ENCODE results near the gene B3GALNT2.
A peak's percentile ranks its signal among the peaks of the same experiment; 100 is the strongest.
"Not testable (repeated sequence)": the region's sequence is repeated elsewhere in the genome, so short reads cannot be mapped to it uniquely, and the experiment has no call there.

The B3GALNT2 gene

GRCh38 chr1:235504122-235504493 lies at the start of gene B3GALNT2:
B3GALNT2 (minus strand) TSS chr1:235504452; CDS start chr1:235504252, 200 bp downstream.
- no peak for DNase-seq

GRCh38 chr1:235553112-235553551 lies 48.9 kb upstream of the B3GALNT2 start:
- no peak for DNase-seq

GRCh38 chr1:235552146-235552716 lies 48.0 kb upstream of the B3GALNT2 start:
- no peak for DNase-seq

- no peak for DNase-seq
Measured at GRCh38 chr1:235549351-235550139, 45.3 kb upstream of the B3GALNT2 start.

- DNase-seq, result not testable (repeated sequence)
Measured at GRCh38 chr1:235546369-235547155, 42.3 kb upstream of the B3GALNT2 start.

GRCh38 chr1:235545292-235545930 lies 41.2 kb upstream of the B3GALNT2 start:
- no peak for DNase-seq

- DNase-seq, result not testable (repeated sequence)
Measured at GRCh38 chr1:235542845-235543244, 38.6 kb upstream of the B3GALNT2 start.

- DNase-seq, result no peak
Measured at GRCh38 chr1:235533476-235534168, 29.4 kb upstream of the B3GALNT2 start.

- no peak for DNase-seq
Measured at GRCh38 chr1:235532360-235532759, 28.1 kb upstream of the B3GALNT2 start.

- DNase-seq, result no peak
Measured at GRCh38 chr1:235527196-235527814, 23.1 kb upstream of the B3GALNT2 start.

GRCh38 chr1:235525314-235525713 lies 21.1 kb upstream of the B3GALNT2 start:
- DNase-seq, result no peak

- DNase-seq, result no peak
Measured at GRCh38 chr1:235516862-235517446, 12.7 kb upstream of the B3GALNT2 start.

- DNase-seq, result no peak
Measured at GRCh38 chr1:235515844-235516512, 11.7 kb upstream of the B3GALNT2 start.

GRCh38 chr1:235513495-235514366 lies 9.5 kb upstream of the B3GALNT2 start:
- DNase-seq, result peak; percentile 1

- no peak for DNase-seq
Measured at GRCh38 chr1:235511470-235512240, 7.4 kb upstream of the B3GALNT2 start.

GRCh38 chr1:235510823-235511222 lies 6.6 kb upstream of the B3GALNT2 start:
- DNase-seq, result no peak

GRCh38 chr1:235507623-235508022 lies 3.4 kb upstream of the B3GALNT2 start:
- DNase-seq, result no peak

GRCh38 chr1:235504494-235505222 lies 406 bp upstream of the B3GALNT2 start:
- DNase-seq, result peak; percentile 95
